HG03095 (cell line): ENCODE data around the gene ANP32A.

ENCODE experiments used
- ATAC-seq: cut with Tn5 transposase; IDR thresholded peaks from one replicate; pipeline ENCODE4 v1.9.1; 2021; ENCODE audit warnings: moderate library complexity; ENCODE audit not compliant: unreplicated experiment

Gene ANP32A

GRCh38 chr15:68800875-68801274 lies 19.8 kb downstream of the ANP32A start:
- ATAC-seq: no peak

GRCh38 chr15:68798346-68799094 lies 22.2 kb downstream of the ANP32A start:
- no peak for ATAC-seq

GRCh38 chr15:68797599-68798345 lies 22.9 kb downstream of the ANP32A start:
- no peak for ATAC-seq

- no peak for ATAC-seq
These were observed 23.5 kb downstream of the ANP32A start for GRCh38 chr15:68797191-68797590.

- ATAC-seq: no peak
These were observed 24.1 kb downstream of the ANP32A start for GRCh38 chr15:68796576-68796975.

- ATAC-seq: peak; percentile 49
These were observed 25.3 kb downstream of the ANP32A start for GRCh38 chr15:68795298-68795848.

GRCh38 chr15:68794863-68795262 lies 25.8 kb downstream of the ANP32A start:
- no peak for ATAC-seq

- ATAC-seq: no peak
These were observed 26.4 kb downstream of the ANP32A start for GRCh38 chr15:68794307-68794706.

GRCh38 chr15:68793776-68794175 lies 26.9 kb downstream of the ANP32A start:
- no peak for ATAC-seq

GRCh38 chr15:68792901-68793766 lies 27.6 kb downstream of the ANP32A start:
- no peak for ATAC-seq

GRCh38 chr15:68791431-68792283 lies 29.0 kb downstream of the ANP32A start:
- ATAC-seq: peak; percentile 50

- ATAC-seq: no peak
These were observed 29.8 kb downstream of the ANP32A start for GRCh38 chr15:68790910-68791309.

GRCh38 chr15:68790242-68790575 lies 30.5 kb downstream of the ANP32A start:
- no peak for ATAC-seq

- no peak for ATAC-seq
These were observed 31.0 kb downstream of the ANP32A start for GRCh38 chr15:68789534-68790241.

GRCh38 chr15:68789091-68789490 lies 31.6 kb downstream of the ANP32A start:
- ATAC-seq: no peak

GRCh38 chr15:68788264-68788624 lies 32.5 kb downstream of the ANP32A start:
- ATAC-seq: no peak

- ATAC-seq: no peak
These were observed 33.0 kb downstream of the ANP32A start for GRCh38 chr15:68787609-68788263.

- ATAC-seq: no peak
These were observed 33.9 kb downstream of the ANP32A start for GRCh38 chr15:68786753-68787152.

GRCh38 chr15:68785541-68785940 lies 35.2 kb downstream of the ANP32A start:
- no peak for ATAC-seq
